Effector CD4-positive, alpha-beta T cell (primary cell): ENCODE data around the gene SLC44A3.
A peak's percentile ranks its signal among the peaks of the same experiment; 100 is the strongest.

Source experiments
- DNase-seq: peaks from one replicate; pipeline ENCODE4 v3.0.0-alpha.2; 2020

Gene SLC44A3

DNA sequence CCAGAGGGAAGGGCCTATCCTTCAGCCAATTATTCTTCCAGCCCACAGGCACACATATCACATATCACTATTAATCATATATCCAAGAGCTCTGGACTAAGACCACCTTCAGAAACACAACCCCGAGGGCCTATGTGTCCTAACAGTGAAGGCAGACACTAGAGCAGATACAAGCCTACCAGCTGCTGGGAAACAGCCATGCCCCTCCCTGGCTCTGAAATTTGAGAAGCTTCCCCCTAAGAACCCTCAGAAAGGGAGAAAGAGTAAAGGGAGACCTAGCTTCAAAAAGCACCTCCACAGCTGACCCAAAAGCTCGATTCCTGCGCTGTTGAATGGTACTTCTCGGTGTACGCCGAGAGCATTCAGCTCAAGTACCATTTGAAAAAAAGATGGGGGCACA lies 89.3 kb downstream of the SLC44A3 start:
- no peak for DNase-seq

DNA sequence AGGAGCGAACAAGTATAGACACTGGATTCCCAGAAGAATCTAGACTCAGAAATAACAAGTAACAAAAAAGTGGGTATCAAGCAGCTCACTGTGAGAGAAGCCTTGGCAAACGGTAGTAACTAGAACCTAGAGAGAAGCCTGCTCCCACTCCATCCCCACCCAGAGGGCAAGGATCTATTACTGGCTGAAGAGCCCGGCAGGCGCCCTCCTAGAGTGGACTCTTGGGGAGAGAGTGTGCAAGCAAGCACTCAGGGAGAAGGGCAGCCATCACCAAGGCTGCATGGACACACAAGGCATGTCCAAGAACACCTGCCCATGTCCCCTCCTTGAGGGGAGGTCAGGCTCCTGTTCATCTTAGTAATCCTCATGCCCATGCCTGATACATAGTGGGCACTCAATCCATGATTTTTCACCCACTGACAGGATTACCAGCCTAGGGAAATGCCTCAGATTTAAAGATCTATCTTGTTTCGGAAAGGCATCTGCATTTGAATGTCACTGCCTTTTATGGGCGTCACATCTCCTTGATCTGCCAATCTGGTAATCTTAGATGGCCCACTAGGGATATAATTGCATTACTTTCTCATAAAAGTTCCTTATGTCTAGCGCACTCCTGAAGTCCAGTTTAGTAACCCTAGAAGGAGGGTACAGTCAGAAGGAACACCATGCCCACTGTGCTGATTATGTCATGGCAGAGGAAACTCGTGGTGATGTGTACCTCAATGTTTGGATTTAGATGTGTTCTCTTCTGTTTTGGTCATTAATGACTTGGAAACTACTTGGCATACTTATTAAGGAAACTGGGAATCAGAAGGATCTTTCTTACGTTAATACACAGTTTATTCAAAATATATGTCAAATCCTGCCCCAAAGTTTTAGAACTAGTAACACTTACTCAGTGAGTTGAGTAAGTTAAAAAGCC lies 92.4 kb downstream of the SLC44A3 start:
- no peak for DNase-seq

DNA sequence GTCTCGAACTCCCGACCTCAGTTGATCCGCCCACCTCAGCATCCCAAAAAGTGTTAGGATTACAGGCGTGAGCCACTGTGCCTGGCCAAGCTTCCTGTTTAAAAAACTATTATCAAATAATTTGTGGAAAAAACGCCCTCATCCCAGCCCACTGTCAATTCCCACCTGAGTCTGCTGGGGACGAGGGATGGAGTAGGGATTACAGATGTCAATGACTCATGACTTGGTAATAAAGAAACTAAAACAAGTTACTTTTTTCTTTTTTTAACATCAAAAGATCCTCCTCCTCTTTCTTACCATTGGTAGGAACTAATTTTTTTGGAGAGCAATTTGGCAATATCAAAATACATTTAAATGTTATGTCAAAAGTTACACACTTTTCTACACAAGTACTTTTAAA lies 97.1 kb downstream of the SLC44A3 start:
- DNase-seq: no peak

DNA sequence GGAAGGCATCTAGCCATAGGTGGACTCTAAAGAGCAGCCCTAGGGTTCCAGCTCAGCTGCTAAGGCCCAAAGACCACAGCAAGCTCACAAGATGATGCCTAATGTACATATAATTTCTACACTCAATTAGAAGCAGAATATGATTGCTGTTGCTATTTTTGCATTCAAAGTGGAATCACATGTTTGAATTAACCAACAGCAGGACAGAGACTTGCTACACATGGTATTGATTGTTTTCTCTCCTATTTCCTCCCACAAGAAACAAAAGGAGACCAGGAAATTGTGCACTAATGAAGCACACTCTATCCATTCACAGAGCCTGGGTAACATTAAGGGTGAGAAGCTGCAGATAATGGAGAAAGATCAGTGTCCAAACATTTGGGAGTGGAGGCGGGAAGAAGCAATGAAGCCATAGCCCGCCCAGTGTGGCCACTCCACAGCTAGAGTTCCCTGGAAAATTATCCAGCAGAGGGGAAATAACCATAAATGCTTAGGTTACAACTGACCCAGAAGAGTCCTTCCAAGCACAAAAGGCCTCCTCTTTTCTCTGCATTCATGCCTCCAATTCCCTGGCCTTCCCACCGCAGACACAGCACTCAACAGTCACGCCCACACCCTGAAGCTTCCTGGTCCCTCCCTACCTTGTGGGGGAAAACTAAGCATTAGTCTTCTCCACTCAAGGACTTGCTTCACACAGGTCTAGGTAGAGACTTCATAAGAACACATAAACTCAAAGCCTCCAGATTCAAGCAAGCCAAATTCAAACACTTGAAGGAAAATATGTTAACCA lies 99.3 kb downstream of the SLC44A3 start:
- DNase-seq: no peak

DNA sequence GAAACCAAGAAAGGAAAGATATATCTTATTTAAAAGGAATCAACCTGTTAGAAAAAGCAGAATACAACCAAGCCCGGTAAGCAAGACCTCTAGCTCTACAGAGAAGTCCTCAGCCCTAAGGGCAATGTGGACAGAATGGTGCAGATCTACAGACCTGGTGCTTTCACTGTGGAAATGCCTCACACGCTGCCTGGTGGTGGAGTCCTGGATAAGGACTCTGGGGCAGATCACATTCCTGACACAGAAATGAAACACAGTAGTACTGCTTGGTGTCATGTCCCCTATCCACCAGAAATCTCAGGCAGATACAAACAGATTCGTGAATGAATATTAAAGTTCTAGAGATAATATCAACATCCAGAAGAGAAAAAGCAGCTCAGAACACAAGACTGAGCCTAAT lies 99.9 kb downstream of the SLC44A3 start:
- DNase-seq: no peak

DNA sequence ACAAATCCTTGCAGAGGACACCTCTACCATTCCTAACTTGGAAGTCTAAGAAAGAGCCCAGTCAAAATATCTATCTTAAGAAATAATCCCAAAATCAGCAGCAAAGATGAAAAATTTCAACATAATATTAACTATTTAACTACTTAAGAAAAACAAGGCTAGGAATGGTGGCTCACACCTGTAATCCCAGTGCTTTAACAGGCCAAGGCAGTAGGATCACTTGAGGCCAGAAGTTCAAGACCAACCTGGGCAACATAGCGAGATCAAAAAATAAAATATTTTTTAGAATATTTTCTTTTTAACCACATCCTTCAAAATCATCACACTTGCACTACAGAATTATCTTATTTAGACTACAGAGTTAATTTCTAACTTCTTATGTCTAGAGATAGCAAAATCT lies 101.8 kb downstream of the SLC44A3 start:
- DNase-seq: no peak

DNA sequence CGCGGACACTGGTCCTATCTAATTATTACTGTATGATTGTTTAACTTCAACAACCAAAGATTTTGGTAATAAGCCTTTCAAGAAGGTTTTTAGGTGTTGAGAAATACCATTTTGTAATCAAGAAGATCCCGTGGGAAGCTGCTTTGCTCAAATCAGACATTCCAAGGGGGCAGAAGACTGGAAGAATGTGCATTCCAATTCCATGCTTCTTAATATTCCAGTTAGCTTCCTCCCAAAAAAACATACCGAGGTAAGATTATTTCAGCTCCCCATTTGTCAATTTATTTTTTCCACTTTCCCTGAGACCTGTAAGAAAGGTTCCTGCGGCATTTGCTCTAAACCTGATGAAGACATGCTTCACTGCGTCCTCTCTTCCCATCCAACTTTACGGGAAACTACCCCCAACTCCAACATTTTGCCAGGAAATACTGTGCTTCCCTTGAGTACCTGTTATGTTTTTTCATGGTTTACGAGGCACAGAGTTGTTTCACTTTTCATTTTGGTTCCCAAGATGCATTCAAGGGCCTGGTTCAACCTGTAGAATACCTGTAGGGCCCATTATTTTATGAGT lies 102.7 kb downstream of the SLC44A3 start:
- no peak for DNase-seq

DNA sequence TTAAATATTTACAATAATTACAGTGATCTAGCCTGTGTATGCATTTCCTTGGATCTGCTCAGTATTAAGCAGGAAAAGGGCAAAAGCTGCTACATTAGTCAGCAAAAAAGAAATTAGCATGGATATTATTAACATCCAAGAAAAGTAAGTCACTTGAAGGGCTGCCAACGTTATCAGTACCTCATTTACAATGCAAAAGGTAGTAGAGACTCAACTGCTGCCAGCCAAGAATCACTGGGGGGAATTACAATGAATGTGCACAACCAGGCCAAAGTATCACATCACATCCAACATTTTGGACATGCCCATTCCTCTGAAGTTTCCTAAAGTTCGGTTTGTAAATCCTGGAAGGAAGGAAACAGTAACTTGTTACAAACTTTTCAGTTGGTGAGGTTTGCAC lies 104.8 kb downstream of the SLC44A3 start:
- DNase-seq: no peak

DNA sequence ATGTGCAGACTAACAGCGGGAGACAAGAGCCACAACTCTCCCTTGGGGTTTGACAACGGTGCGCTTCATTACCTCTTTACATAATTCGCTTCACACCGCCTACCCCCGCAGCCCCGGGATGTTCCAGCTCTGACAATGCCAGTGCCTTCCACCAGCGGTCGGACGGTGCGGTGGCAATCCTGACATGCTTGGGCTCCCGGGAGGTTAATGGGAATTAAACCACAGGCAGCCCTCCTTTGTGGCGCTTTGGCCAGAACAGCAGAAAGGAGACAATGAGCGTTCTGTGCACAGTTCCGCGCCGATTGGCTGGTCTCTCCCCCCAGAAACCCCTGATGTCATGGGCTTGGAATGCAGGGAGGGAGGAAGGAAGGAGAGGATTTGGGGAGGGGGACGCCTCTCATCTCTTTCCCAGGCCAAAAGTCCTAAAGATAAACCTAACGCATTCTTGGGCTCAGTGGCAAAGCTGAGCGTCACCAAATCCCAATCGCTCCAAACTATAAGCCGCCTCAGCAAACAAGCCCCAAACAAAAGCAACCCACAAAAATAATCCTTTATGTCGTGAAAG lies 105.5 kb downstream of the SLC44A3 start:
- DNase-seq: no peak

DNA sequence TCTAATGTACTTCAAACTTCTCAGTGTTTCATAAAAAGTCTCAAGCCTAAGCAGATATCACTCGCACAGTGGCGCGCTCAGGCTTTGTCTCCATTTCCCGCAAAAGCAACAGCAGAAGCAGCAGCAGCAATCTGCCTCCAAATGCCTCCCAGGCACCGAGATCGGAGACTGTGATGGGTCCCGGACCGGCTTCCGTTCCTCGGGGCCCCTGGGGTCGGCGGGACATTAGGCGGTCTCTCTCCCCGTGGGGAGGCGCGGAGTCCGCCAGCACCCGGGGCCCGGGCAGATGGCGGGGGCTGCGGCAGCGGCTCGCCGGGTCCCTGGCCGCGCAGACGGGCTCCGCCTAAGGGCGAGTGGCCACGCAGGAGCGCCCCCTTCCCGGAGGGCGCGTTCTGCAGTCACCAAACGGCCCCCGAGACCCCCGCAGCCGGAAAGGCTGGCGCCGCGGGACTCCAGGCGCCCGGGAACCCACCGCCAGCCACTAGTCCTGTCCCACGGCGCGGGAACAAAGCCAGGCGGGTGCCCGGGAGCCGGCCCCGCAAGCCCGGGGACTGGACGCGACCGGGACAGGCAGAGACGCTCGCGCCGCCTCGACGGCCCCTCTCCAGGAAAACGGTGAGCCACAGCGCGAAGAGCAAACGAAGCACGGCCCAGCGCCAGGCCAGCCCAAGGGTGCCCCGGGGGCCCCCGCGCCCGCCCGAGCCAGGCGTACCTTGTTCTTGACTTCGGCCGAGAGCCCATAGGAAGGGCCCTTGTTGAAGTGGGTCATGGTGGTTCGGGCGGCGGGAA lies 106.2 kb downstream of the SLC44A3 start:
- DNase-seq: no peak

DNA sequence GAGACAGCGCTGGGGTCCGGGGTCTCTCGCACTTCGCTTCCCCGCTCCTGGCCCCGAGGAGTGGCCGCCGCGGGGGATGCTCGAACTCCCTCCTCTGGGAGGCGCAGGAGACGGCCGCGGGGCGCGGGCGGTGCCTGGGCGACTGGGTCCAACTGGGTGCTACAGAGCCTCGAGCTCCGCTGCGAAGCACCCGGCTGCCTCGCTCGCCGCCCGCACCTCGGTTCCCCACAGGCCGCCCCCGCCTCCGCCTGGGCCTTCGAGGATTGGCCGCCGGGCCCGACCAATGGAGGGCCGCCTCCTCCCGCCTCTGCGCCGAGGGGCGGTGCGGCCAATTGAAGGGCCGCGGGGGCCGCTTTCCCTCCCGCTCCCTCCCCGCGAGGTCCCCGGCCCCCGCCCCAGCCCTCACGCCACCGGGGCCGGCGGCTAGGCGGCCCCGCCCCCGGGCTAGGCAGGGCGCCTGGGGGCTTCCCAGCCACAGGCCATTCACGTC lies 106.8 kb downstream of the SLC44A3 start, which contains the start of gene CNN3:
TSS of gene CNN3 (minus strand) at position 196 of the 490 bp plus-strand sequence. CDS start 216 bp downstream, outside the sequence.
- DNase-seq: peak; percentile 12

DNA sequence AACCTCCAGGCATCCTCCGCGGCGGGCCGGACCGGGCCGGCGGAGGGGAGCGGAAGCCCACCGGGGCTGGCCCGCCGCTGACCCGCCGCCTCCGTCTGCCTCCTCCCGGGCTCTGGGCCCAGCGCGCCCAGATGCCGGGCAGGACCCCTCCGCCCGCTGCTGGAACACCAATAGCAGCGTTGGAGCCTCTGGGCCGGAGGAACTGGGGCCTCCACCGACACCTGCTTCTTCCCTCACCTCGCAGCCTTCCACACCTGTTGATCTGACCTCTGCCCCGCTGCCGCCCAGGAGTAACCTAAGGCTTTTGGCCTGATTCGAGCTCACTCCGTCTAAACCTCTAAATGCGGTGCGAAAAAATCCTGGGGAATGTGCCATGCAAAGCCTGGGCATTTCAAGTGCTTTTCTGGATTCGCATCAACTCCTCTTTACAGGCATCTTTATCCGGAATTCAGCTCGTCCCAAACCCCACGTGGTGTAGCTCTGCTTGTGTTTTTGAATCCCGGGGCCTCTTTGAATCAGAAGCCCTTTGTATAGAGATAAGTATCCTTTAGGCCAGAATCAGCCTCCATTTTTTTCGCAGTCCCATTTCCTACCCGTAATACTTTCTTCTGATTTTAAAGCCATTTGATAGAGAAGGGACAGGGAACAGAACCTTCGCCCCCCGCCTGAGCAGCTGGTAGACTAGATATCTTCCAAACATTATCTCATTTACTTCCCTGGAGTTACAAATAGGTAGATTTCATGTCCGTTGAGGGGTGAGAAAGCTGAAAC lies 107.4 kb downstream of the SLC44A3 start:
- no peak for DNase-seq

DNA sequence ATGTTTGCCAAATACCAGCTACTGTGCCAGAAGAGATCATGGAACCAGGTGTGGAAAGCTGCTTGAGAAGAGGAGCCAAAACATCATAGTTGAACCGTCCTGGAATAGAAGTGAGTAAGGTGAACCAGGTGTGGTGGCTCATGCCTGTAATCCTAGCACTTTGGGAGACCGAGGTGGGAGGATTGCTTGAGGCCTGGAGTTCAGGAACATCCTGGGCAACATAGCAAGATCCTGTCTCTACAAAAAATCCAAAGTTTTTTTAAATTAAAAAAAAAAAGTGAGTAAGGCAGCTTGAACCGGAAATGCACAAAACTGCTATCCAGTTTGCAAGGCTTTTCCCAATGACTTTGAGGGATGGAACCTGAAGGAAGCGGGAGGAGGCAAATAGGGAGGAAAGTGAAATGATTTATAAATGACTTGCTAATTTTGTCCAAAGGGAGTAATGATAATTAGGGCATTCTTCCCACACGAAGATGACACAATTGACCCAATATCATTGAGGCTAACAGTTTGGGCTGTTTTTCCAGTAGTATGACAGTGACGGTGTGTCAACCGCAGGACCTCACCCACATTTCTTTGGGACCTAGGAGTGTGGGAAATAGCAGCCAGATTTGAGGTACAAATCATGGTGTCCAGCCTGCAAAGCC lies 108.3 kb downstream of the SLC44A3 start:
- DNase-seq: no peak

DNA sequence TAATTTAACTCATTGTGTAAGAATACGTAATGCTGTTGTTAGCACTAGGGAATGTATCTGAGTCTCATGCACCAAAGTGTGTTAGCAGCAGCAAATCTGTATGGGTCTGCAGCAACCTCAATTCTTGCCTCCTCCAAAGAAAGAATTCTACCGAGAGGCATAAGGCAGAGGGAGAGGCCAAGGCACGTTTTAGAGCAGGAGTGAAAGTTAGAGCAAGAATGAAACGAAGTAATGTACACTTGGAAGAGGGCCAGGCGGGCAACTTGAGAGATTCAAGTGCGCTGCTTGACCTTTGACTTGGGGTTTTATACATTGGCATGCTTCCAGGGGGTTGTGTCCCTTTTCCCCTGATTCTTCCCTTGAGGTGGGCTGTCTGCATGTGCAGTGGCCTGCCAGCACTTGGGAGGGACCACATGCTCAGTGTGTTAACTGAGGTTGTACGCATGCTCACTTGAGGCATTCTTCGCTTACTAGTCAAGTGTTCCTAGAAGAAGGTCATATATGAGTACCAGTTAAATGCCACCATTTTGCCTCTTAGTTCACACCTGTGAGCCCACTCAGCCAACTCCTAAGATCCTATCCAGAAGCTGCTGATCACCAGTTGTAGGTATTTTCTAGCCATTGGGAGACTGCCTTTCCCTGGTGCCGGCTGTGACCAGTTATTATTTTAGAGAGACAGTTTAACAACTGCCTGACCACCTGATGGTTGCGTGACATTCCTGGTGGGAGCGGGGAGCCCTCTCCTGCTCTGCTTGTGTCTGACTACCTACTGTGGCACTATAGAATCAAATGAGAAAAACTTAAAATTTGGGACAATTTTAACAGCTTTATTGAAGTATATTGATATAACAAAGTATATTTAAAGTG lies 109.4 kb downstream of the SLC44A3 start:
- DNase-seq: no peak

DNA sequence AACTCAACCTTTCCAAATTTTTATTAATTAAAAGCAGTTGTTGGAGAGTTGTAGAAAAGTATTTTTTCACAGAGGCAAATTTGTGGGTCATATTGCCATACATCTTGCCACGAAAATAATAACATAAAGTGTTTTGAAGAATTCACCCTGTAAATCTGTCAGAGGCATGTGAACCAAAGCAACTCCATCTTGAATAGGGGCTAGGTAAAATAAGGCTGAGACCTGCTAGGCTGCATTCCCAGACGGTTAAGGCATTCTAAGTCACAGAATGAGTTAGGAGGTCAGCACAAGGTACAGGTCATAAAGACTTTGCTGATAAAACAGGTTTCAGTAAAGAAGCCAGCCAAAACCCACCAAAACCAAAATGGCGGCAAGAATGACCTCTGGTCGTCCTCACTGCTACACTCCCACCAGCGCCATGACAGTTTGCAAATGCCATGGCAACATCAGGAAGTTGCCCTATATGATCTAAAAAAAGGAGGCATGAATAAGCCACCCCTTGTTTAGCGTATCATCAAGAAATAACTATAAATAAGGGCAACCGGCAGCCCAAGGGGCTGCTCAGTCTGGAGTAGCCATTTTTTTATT lies 111.2 kb downstream of the SLC44A3 start:
- DNase-seq: no peak

DNA sequence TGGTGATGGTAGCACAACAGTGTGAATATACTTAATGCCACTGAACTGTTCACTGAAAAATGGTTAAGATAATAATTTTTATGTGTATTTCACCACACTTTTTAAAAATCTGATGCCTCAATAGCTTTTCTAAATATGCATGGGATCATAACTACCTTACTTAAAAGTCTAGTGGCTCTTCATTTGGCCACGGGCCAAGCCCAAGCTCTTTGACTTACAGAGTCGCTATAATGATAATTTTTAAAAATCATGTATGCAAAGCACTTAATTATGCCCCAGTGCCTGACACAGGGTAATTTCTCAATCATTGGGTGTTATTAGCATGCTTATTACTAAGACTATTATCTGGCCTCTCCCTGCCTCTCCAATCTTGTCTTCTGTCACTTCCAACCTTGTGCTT lies 114.4 kb downstream of the SLC44A3 start:
- no peak for DNase-seq

DNA sequence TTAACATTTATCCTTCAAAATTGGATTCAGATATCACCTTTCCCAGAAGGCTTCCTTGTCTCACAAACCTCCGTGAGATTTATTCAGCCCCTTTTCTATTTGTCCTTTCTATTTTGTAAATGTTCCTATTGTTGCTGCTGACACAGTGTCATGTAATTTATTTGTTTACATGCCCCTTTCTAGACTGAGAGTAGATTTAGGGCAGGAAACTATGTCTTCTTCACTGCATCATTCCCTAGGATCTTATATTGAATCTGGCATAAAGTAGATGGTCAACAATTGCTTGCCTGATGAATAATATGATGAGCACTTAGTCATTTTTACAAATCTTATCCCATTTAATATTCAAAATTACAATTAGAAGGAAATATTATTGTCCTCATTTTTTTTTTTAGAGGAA lies 114.9 kb downstream of the SLC44A3 start:
- DNase-seq: no peak

DNA sequence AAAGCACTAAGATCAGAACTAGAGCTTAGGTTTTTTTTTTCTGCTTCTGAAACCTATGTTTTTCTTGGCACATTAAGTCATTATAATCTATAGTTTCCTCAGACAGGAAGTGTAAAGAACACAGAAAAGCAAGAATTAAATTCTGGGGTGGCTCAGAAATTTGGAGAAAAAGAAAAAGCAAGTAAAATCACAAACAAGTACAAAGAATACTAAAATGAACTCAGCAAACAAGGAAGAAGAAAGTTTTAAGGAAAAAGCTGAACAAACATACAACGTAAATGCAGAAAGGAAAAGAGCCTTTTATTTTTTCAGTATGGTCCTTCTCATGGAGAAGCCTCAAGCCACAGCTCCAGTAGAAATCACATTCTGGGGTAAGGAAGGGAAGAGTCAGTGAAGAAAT lies 115.3 kb downstream of the SLC44A3 start:
- DNase-seq: no peak

DNA sequence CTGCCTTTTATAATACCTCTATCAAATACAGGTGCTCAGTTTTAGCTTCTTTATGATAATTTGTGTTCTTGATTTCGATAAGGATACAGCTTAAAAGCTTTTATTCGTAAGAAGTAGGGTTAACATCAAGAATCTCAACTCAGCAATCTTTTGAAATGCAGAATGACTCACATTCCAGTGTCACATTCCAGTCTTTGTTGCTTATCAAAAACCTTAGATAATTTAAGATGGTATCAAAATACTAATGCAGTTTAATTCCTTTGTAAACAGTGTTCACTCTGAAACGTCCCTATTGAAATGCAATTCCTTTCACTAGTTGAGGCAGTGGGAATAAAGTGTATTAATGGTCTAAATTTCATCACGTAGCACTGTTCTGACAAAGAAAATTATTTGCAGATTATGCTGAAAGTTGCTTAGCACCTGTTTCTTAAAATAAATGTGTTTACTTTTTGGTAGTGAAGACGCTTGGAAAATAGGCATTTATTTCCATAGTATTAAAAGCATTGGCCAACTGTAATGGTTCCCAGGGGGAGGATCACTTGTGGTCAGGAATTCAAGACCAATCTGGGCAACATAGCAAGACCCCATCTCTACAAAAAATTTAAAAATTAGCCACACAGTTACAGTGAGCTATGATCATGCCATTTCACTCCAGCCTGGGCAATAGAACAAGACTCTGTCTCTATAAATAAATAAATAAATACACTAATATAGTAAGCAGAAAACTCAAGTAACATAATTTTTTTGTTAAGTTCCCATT lies 116.9 kb downstream of the SLC44A3 start:
- DNase-seq: no peak
